NCI-H345 treated with DMSO at 0.1 percent for 48 hours (cell line): ENCODE results near the gene RNF25.

Experiments used
- DNase-seq: peaks from one replicate; lab custom pipeline; 2025; ENCODE audit not compliant: unreplicated experiment; lab: John Stamatoyannopoulos, UW

The RNF25 gene

GRCh38 chr2:218671654-218672566 is at the start of gene RNF25, which contains the start of gene STK36:
RNF25 (minus strand) TSS chr2:218672002; CDS start chr2:218671970, 32 bp downstream.
STK36 (plus strand) TSS chr2:218672086; CDS start chr2:218672830, 744 bp downstream.
- DNase-seq, result peak; percentile 90

- DNase-seq, result no peak
Measured at GRCh38 chr2:218721488-218721887, 49.7 kb upstream of the RNF25 start.

- DNase-seq, result no peak
Measured at GRCh38 chr2:218720048-218721041, 48.5 kb upstream of the RNF25 start.

GRCh38 chr2:218719457-218719856 is 47.7 kb upstream of the RNF25 start:
- no peak for DNase-seq

- DNase-seq, result no peak
Measured at GRCh38 chr2:218718058-218718457, 46.3 kb upstream of the RNF25 start.

GRCh38 chr2:218717262-218717661 is 45.5 kb upstream of the RNF25 start:
- DNase-seq, result no peak

GRCh38 chr2:218716070-218716469 is 44.3 kb upstream of the RNF25 start:
- DNase-seq, result no peak

GRCh38 chr2:218713922-218714321 is 42.1 kb upstream of the RNF25 start:
- no peak for DNase-seq

GRCh38 chr2:218711550-218711929 is 39.7 kb upstream of the RNF25 start:
- no peak for DNase-seq

- peak; percentile 91 for DNase-seq
Measured at GRCh38 chr2:218710687-218711549, 39.1 kb upstream of the RNF25 start, which contains the start of gene TTLL4. TTLL4 (plus strand) TSS chr2:218710835; CDS start chr2:218737677, 26,842 bp downstream.

- DNase-seq, result no peak
Measured at GRCh38 chr2:218710334-218710686, 38.5 kb upstream of the RNF25 start.

- no peak for DNase-seq
Measured at GRCh38 chr2:218709908-218710307, 38.1 kb upstream of the RNF25 start.

- DNase-seq, result no peak
Measured at GRCh38 chr2:218708086-218708485, 36.3 kb upstream of the RNF25 start.

GRCh38 chr2:218703341-218703740 is 31.5 kb upstream of the RNF25 start:
- no peak for DNase-seq

GRCh38 chr2:218701806-218702205 is 30.0 kb upstream of the RNF25 start:
- no peak for DNase-seq

GRCh38 chr2:218698885-218699284 is 27.1 kb upstream of the RNF25 start:
- no peak for DNase-seq

- DNase-seq, result no peak
Measured at GRCh38 chr2:218694405-218695145, 22.8 kb upstream of the RNF25 start.

GRCh38 chr2:218691234-218691633 is 19.4 kb upstream of the RNF25 start:
- DNase-seq, result no peak

- DNase-seq, result peak; percentile 20
Measured at GRCh38 chr2:218687400-218688060, 15.7 kb upstream of the RNF25 start.
